NCI-H69 (cell line): ENCODE measurements around the gene SUPT20H.
A peak's percentile ranks its signal among the peaks of the same experiment; 100 is the strongest.
"Not testable (repeated sequence)": the region's sequence is repeated elsewhere in the genome, so short reads cannot be mapped to it uniquely, and the experiment has no call there.

ENCODE experiments used
- DNase-seq: peaks from one replicate; lab custom pipeline; 2025; lab: John Stamatoyannopoulos, UW

SUPT20H gene

GRCh38 chr13:37069597-37070103 lies 10.2 kb upstream of the SUPT20H start:
- peak; percentile 37 for DNase-seq

- DNase-seq, result peak; percentile 36
These were observed 9.5 kb upstream of the SUPT20H start for GRCh38 chr13:37068962-37069361.

- DNase-seq, result no peak
These were observed 8.4 kb upstream of the SUPT20H start for GRCh38 chr13:37067874-37068273.

- peak; percentile 3 for DNase-seq
These were observed 6.5 kb upstream of the SUPT20H start for GRCh38 chr13:37065890-37066526.

GRCh38 chr13:37059848-37060192 lies 332 bp upstream of the SUPT20H start:
- DNase-seq, result no peak

- DNase-seq, result not testable (repeated sequence)
These were observed 3.3 kb downstream of the SUPT20H start for GRCh38 chr13:37056228-37056627.

- DNase-seq, result not testable (repeated sequence)
These were observed 6.4 kb downstream of the SUPT20H start for GRCh38 chr13:37053111-37053510.

GRCh38 chr13:37049810-37050209 lies 9.7 kb downstream of the SUPT20H start:
- DNase-seq, result no peak

- DNase-seq, result no peak
These were observed 11.6 kb downstream of the SUPT20H start for GRCh38 chr13:37047846-37048245.

- DNase-seq, result peak; percentile 59
These were observed 12.5 kb downstream of the SUPT20H start for GRCh38 chr13:37047032-37047431.

- no peak for DNase-seq
These were observed 13.4 kb downstream of the SUPT20H start for GRCh38 chr13:37046062-37046461.

GRCh38 chr13:37040789-37041188 lies 18.7 kb downstream of the SUPT20H start:
- DNase-seq, result no peak

- DNase-seq, result no peak
These were observed 19.6 kb downstream of the SUPT20H start for GRCh38 chr13:37039896-37040295.

- DNase-seq, result no peak
These were observed 22.2 kb downstream of the SUPT20H start for GRCh38 chr13:37037241-37037640.

- no peak for DNase-seq
These were observed 29.9 kb downstream of the SUPT20H start for GRCh38 chr13:37029617-37030016.

GRCh38 chr13:37027639-37028038 lies 31.8 kb downstream of the SUPT20H start:
- DNase-seq, result no peak

GRCh38 chr13:37026771-37027170 lies 32.7 kb downstream of the SUPT20H start:
- DNase-seq, result no peak

- no peak for DNase-seq
These were observed 35.6 kb downstream of the SUPT20H start for GRCh38 chr13:37023871-37024270.

GRCh38 chr13:37014609-37015008 lies 44.9 kb downstream of the SUPT20H start:
- DNase-seq, result no peak

GRCh38 chr13:37011788-37012187 lies 47.7 kb downstream of the SUPT20H start:
- DNase-seq, result no peak

GRCh38 chr13:37011002-37011401 lies 48.5 kb downstream of the SUPT20H start:
- DNase-seq, result no peak

GRCh38 chr13:37010424-37010823 lies 49.1 kb downstream of the SUPT20H start:
- DNase-seq, result no peak

GRCh38 chr13:37009692-37010091 lies 49.8 kb downstream of the SUPT20H start:
- DNase-seq, result no peak

GRCh38 chr13:37001921-37002250 lies 57.6 kb downstream of the SUPT20H start:
- DNase-seq, result peak; percentile 15
